Endothelial cell of umbilical vein (primary cell): Measurements from ENCODE around the gene KIF25.

Experiments used
- POLR2A ChIP-seq: IDR thresholded peaks from 2 replicates; pipeline ENCODE4 v1.6.1; 2012; ENCODE audit warnings: low read depth, mild to moderate bottlenecking, control low read depth, low read length
- POLR2AphosphoS5 ChIP-seq: IDR thresholded peaks from 2 replicates; pipeline ENCODE4 v1.6.1; 2012; ENCODE audit warnings: low read depth, mild to moderate bottlenecking, control low read depth, low read length, moderate library complexity; ENCODE audit not compliant: insufficient read depth
- TF ChIP-seq, protein P1 (sequence below), 2 donors: IDR thresholded peaks; 1 replicate in 1 of 2; 2 replicates in 1 of 2; pipeline ENCODE4 v1.5.1; 2011; ENCODE audit warnings: low read length in 2 of 2, mild to moderate bottlenecking in 2 of 2, moderate library complexity in 2 of 2, control low read depth in 1 of 2, inconsistent platforms in 1 of 2, low read depth in 1 of 2; ENCODE audit not compliant: insufficient read depth in 1 of 2; ENCODE audit errors: extremely low read depth in 1 of 2
- TF ChIP-seq, protein P2 (sequence below): IDR thresholded peaks from 2 replicates; pipeline ENCODE4 v1.6.1; 2011; ENCODE audit not compliant: insufficient read depth, insufficient read length

DNA sequence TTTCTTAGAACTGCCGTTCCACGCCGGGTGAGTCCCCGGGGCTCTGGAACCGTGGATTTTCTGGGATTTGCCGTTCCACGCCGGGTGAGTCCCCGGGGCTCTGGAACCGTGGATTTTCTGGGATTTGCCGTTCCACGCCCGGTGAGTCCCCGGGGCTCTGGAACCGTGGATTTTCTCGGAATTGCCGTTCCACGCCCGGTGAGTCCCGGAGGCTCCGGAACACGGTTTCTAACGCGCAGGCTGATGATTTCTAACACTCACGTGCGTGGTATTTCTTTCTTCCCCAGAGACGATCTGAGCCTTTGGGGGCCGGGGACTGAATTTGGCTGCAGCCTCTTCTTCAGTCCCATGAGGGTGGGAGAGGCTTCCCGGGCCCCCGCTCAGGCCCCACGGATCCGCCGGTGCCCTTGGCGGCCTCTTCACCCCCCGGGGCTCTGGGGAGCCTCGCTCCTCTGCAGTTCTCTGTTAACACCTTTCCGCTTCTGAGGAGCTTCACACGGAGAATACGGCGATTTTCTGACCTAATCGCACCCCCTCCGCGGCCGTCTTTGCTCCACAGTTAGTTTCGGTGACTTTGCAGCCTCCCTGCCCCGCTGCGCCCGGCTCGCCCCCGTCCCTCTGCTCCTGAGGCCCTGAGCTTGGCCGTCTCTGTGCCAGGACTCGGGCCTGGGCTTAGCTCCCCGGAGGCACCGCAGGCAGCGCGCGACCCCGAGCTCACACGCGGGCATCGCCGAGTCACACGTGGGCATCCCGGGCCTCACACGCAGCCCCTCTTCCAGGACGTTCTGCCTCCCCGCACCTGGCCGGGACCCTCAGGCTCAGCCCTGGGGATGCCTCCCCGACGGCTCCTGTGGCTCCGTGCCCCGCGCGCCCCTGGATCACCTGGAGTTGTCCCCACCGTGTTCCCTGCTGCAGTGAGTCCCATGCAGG is 7.2 kb upstream of the KIF25 start:
- TF ChIP-seq, protein P1, sequence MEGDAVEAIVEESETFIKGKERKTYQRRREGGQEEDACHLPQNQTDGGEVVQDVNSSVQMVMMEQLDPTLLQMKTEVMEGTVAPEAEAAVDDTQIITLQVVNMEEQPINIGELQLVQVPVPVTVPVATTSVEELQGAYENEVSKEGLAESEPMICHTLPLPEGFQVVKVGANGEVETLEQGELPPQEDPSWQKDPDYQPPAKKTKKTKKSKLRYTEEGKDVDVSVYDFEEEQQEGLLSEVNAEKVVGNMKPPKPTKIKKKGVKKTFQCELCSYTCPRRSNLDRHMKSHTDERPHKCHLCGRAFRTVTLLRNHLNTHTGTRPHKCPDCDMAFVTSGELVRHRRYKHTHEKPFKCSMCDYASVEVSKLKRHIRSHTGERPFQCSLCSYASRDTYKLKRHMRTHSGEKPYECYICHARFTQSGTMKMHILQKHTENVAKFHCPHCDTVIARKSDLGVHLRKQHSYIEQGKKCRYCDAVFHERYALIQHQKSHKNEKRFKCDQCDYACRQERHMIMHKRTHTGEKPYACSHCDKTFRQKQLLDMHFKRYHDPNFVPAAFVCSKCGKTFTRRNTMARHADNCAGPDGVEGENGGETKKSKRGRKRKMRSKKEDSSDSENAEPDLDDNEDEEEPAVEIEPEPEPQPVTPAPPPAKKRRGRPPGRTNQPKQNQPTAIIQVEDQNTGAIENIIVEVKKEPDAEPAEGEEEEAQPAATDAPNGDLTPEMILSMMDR (IDR thresholded peaks at IDR 0.05; ENCODE audit: extremely low read depth in 1 of 2, insufficient read depth in 1 of 2, low read depth in 1 of 2, low read length in 2 of 2), result no peak
- TF ChIP-seq, protein P2, sequence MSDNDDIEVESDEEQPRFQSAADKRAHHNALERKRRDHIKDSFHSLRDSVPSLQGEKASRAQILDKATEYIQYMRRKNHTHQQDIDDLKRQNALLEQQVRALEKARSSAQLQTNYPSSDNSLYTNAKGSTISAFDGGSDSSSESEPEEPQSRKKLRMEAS, result no peak
- no peak for TF ChIP-seq POLR2AphosphoS5
- no peak for TF ChIP-seq POLR2A
